NCI-H2227 treated with DMSO at 0.1 percent for 48 hours (cell line): Measurements from ENCODE around the gene NXPE1.
"Not testable (repeated sequence)": the region's sequence is repeated elsewhere in the genome, so short reads cannot be mapped to it uniquely, and the experiment has no call there.

Experiments
- DNase-seq: peaks from one replicate; lab custom pipeline; 2025; lab: John Stamatoyannopoulos, UW

The NXPE1 gene

DNA sequence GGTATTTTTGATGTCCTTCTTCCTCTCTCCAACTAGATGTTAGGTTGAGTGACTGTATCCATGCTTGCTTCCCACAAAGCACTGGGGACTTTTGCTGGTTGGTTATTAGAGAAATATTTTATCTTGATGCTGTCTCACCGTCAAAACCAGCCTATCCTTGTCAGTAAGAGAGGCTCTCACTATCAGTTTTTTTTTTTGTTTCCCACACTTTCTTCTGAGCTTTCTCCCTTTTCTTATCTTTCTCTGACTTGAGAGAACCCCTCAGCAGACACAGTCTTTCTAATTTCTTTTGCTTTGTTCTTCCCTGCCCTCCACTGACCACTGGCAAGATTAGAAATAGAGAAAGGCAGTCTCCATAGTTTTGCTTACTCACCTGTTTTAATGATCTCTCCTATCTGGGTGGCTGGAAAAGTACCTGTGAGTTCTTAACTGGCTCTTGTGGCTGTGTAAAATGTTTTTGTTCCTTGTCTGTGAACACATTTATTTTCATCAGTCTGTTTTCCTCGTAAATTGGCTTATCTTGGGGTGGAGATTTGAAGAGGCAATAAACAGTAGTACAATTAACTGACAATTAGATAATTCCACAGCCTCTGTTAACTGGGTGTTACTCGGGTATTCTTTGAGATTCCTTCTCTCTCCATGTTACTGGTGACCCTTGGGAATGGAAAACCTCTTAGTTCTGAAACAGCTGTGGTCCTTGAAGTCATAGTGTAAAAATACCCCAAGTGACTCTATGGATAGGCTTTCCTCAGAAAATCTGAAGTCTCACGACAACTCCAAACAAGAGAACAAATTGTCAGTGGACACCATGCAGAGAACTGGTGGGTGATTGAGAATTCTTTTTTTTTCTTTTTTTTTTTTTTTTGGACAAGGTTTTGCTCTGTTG is at the start of gene NXPE1:
Gene NXPE1 (minus strand): TSS at position 457 of the 886 bp plus-strand sequence. CDS start 8,680 bp downstream, outside the sequence.
- DNase-seq = no peak

DNA sequence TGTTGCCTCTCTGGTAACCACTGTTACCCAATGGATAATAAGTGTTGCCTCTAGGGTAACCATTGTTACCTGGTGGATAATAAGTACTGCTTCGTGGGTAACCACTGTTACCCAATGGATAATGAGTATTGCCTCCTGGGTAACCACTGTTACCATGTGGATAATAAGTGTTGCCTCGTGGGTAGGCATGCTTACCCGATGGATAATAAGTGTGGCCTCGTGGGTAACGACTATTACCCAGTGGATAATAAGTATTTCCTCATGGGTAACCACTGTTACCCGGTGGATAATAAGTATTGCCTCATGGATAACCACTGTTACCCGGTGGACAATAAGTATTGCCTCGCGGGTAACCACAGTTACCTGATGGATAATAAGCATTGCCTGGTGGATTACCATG is 49.7 kb upstream of the NXPE1 start:
- DNase-seq = no peak

DNA sequence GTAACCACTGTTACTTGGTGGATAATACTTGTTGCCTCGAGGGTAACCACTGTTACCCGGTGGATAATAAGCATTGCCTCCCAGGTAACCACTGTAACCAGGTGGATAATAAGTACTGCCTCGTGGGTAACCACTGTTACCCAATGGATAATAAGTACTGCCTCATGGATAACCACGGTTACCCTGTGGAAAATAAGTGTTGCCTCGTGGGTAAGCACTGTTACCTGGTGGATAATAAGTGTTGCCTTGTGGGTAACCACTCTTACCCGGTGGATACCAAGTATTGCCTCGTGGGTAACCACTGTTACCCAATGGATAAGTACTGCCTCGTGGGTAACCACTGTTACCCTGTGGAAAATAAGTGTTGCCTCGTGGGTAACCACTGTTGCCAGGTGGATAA is 48.9 kb upstream of the NXPE1 start:
- not testable (repeated sequence) for DNase-seq

DNA sequence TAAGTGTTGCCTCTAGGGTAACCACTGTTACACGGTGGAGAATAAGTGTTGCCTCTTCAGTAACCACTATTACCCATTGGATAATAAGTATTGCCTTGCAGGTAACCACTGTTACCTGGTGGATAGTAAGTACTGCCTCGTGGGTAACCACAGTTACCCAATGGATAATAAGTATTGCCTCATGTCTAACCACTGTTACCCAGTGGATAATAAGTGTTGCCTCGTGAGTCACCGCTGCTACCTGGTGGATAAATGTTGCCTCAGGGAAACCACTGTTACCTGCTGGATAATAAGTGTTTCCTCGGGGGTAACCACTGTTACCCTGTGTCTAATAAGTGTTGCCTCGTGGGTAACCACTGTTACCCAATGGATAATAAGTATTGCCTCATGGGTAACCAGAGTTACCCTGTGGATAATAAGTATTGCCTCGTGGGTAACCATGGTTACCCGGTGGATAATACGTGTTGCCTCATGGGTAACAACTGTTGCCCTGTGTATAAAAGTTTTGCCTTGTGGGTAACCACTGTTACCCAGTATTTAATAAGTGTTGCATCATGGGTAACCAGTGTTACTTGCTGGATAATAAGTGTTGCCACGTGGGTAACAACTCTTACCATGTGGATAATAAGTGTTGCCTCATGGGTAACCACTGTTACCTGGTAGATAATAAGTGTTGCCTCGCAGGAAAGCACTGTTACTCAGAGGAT is 48.2 kb upstream of the NXPE1 start:
- DNase-seq = no peak

DNA sequence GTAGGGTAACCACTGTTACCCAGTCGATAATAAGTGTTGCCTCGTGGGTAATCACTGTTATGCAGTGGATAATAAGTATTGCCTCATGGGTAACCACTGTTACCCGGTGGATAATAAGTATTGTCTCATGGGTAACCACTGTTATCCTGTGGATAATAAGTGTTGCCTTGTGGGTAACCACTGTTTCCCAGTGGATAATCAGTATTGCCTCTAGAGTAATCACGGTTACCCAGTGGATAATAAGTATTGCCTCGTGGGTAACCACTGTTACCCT is 47.1 kb upstream of the NXPE1 start:
- not testable (repeated sequence) for DNase-seq

DNA sequence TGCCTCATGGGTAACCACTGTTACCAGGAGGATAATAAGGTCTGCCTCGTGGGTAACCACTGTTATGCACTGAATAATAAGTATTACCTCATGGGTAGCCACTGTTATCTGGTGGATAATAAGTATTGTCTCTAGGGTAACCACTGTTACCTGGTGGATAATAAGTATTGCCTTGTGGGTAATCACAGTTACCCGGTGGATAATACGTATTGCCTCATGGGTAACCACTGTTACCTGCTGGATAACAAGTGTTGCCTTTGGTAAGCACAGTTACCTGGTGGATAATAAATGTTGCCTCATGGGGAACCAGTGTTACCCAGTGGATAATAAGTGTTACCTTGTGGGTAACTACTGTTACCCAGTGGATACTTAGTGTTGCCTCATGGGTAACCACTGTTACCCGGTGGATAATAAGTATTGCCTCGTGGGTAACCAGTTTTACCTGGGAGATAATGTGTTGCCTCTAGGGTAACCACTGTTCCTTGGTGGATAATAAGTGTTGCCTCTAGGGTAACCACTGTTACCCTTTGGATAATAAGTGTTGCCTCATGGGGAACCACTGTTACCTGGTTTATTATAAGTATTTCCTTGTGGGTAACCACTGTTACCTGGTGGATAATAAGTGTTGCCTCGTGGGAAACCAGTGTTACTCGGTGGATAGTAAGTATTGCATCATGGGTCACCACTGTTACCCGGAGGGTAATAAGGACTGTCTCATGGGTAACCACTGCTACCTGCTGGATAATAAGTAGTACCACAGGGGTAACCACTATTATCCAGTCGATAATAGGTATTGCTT is 46.5 kb upstream of the NXPE1 start:
- DNase-seq = no peak

DNA sequence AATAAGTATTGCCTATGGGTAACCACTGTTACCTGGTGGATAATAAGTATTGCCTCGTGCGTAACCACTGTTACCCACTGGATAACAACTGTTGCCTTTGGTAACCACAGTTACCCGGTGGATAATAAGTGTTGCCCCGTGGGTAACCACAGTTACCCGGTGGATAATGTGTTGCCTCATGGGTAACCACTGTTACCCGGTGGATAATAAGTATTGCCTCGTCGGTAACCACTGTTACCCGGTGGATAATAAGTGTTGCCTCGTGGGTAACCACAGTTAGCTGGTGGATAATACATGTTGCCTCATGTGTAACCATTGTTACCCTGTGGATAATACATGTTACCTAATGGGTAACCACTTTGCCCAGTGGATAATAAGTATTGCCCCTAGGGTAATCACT is 45.7 kb upstream of the NXPE1 start:
- DNase-seq = no peak

DNA sequence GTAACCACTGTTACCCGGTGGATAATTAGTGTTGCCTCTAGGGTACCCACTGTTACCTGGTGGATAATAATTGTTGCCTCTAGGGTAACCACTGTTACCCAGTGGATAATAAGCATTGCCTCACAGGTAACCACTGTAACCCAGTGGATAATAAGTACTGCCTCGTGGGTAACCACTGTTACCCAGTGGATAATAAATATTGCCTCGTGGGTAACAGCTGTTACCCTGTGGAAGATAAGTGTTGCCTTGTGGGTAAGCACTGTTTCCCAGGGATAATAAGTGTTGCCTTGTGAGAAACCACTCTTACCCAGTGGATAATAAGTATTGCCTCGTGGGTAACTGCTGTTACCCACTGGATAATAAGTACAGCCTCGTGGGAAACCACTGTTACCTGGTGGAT is 45.2 kb upstream of the NXPE1 start:
- no peak for DNase-seq

DNA sequence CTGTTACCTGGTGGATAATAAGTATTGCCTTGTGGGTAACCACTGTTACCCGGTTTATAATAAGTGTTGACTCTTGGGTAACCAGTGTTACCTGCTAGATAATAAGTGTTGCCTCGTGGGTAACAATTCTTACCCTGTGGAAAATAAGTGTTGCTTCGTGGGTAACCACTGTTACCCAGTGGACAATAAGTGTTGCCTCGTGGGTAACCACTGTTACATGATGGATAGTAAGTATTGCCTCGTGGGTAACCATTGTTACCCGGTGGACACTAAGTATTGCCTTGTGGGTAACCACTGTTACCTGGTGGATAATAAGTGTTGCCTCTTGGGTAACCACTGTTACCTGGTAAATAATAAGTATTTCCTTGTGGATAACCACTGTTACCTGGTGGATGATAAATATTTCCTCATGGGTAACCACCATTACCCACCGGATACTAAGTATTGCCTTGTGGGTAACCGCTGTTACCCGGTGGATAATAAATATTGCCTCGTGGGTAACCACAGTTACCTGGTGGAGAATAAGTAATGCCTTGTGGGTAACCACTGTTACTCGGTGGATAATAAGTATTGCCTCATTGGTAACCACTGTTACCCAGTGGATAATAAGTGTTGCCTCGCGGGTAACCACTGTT is 44.6 kb upstream of the NXPE1 start:
- DNase-seq = no peak

DNA sequence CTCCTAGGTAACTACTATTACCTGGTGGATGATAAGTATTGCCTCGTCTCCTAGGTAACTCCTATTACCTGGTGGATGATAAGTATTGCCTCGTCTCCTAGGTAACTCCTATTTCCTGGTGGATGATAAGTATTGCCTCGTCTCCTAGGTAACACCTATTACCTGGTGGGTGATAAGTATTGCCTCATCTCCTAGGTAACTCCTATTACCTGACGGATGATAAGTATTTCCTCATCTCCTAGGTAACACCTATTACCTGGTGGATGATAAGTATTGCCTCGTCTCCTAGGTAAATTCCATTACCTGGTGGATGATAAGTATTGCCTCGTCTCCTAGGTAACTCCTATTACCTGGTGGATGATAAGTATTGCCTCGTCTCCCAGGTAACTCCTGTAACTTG is 43.5 kb upstream of the NXPE1 start:
- not testable (repeated sequence) for DNase-seq

DNA sequence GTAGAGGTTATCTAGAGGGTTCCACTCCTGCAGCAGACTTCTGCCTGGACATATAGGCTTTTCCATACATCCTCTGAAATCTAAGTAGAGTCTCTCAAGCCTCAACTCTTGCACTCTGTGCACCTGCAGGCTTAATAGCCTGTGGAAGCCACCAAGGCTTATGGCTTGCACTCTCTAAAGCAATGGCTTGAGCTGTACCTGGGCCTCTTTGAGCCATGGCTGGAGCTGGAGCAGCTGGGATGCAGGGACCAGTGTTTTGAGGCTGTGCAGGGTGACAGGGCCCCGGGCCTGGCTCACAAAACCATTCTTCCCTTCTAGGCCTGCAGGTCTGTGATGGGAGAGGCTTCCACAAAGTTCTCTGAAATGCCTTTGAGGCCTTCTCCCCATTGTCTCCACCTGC is 38.8 kb upstream of the NXPE1 start:
- no peak for DNase-seq

DNA sequence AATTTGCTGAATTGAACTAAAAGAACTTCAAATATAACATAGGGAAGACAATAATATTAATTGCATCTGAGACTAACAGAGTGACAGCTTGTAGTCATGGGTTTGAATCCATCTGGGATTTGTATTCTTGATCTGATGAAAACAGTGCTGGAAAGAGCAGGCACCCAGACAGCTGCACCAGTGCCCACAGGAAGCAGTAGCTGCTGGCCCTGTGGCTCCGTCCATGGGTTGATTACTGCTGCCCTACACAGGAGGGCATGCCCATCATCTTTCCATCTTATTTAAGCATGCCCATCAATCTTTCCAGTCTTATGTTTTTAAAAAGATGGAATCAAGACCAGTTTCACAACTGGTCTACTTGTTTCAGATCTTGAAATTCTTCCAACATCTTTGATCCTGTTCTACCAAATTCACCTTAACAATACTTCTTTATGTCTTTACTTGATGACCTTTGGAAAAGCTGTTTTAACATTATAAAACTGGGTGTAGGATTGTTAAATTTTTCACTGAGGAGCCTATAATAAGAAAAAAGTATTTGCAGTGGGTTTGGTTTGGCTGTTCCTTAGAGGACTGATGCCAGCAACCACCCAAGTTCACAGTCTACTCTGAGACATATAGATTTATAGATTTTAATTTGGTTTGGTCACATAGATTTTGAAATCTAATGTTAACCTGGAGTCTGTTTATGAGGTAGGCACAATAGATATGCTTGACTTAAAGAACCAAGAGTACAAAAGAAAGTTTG is 36.7 kb upstream of the NXPE1 start:
- DNase-seq = no peak

DNA sequence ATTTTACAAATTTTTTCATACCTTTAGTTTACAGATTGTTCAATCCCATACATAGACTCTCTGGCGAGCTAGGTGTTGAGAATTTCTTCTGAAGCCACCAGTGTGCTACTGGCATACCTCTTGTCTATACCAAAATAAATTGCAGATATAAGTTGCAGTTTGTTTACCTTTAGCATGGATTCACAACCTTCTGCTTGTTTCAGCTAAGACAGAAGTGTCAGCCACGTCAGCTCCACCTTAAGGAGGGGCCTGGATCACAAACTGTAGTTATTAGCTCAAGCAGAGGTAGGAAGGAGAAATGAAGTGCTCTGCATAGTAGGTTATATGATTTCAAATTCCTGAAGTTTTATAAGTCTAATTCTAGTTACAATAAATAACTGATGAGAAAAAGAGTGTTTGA is 35.9 kb upstream of the NXPE1 start, which contains the start of gene NXPE4:
Gene NXPE4 (minus strand): TSS at position 216 of the 400 bp plus-strand sequence. CDS start 1,027 bp downstream, outside the sequence.
- no peak for DNase-seq

DNA sequence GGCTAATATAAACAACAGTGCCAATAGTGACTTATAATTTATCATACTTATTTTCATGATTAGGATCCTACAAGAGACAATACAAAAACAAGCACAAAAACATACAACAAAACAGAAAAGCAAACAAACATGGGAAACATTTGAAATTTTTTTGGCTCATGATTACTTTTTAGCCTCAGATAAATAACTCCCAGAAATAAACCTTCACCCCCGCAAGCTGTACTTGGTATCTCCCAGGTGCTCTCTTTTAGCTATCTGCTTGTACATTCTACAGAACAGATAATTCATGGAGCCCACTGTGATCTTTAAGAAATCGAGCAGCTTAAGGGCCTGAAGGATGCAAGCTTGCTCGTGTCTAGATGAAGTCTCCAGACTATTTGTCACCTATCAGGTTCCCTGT is 35.0 kb upstream of the NXPE1 start:
- no peak for DNase-seq

DNA sequence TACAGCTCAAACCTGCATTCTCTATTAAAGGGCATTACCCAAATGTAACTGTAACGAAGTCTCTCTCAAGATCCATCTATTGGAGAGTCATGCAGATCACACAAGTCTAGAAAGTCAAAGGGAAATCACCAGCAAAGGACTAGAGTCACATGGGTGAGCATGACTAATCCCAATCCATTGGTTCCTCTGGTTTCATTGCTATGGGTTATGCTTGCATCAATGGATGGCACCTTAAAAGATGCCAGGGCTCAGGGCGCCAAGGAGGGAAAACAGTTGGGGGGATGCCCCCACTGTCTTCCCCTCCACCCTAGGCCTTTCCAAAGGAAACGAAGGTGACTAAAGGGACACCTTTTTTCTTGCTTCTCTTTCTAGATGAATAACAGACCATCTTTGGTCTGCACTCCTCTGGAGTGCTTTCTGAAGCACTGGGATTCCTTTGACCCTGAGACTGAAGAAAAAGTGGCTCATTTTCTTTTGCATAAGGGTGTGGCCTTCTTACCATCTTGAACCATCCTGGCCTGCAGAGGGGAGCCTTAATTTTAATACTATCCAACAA is 27.8 kb upstream of the NXPE1 start:
- no peak for DNase-seq

DNA sequence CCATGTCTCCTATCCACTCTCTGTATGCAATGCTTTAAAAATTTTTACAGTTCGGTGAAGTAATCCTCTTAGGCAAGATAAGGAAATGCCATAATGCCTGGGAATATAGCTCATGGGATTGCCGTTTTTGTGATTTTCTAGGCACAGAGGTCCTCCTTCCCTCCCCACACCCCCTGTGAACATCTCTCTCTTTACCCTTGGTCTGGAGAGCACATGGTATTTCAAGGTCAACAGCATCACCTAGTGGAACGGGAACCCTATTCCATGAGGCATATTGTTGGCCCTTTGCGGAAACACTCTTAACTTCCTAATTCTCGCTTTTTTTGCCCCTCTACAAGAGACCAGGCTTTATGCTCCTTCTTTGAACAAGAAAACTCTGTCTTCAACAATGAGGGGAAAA is 27.1 kb upstream of the NXPE1 start:
- DNase-seq = no peak

DNA sequence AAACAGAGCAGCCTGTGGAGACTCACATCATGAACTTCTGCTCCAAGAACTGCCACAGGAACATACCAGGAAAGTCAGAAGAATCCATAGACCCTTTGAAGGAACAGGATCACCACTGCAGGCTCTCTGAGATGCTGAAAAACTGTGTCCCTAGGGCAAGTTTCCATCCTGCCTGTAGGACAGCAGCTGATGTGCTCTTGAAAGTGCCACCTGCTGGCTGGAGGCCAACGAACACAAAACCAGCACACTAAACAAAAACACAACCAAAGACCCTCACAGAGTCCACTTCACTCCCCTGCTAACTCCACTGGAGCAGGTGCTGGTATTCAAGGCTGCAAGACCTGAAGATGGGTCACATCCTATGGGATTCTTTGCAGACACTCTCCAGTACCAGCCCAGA is 12.0 kb upstream of the NXPE1 start:
- no peak for DNase-seq

DNA sequence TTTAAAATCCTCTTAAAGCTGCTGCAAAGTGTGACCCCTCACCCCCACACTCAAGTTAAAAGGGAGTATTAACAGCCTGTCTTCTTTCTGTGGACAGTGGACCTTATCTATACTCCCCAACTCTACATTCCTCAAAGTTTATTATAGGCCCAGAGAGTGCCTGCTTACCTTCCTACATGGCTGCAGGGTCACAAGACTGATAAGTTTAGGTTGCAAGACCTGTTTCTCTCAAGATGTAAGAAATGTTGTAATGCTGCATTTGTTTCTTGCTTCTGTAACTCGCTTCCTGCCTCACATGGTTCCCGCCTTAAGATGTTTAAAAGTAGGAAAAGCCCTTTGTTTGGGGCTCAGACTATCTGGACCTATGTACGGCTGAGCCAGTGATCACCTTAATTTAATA is 10.1 kb upstream of the NXPE1 start:
- no peak for DNase-seq

DNA sequence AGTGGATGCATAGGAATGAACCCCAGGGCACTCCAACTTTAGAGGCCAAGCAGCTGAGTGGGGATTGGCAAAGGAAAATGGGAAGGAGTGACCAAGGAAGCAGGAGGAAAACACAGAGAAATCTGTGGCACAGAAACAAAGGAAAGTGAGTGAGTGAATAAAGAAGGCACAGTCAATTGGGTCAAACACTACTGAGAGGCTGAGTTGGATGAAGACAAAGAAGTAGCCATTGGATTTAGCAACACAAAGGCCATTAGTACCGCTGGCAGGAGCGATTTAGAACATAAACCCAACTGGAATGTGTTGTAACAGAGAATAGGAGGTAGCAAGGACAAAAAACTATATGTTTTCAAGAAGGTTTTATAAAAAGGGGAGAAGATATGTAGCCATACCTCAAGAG is 6.6 kb upstream of the NXPE1 start:
- DNase-seq = no peak

DNA sequence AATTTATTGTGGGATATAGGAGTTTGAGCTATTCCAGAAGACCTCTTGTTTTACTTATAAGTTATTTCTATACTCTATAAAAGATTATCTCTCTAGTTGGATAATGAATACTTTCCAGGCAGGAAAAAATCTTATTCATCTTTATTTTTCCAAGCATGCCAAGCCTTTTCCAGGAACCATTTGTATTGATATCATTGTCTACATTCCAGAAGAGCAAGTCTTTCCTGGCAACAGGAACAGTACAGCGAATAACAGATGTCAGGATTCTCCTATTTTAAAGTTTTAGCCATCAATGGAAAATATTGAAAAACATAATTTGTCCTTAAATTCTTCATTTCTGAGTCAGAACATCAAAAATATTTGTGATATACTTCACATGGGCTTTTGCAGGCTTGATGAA is 5.2 kb upstream of the NXPE1 start:
- DNase-seq = no peak

DNA sequence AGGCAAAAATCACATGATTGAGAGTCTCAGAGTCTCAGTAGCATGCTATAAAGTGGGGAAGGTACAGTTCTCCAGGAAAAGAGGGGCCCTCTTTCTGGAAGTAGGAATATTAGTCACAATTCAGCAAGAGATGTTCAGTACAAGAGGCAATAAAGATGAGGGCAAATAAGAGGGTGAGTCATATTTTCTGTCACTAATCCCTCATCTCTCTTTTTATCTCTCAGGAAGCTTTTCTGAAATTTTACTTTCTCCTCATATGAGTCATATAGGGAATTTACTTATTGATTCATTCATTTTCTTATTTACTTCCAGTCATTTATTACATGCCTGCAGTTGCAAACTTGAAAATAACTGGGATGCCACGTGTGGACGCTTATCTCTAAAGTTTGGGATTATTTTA is 3.4 kb upstream of the NXPE1 start:
- DNase-seq = no peak
